GM18520 (cell line): ENCODE results near the gene SLC43A3.
"Not testable (repeated sequence)": the region's sequence is repeated elsewhere in the genome, so short reads cannot be mapped to it uniquely, and the experiment has no call there.

ENCODE experiments used
- ATAC-seq: cut with Tn5 transposase; IDR thresholded peaks from one replicate; pipeline ENCODE4 v1.9.1; 2021; ENCODE audit not compliant: unreplicated experiment

SLC43A3 gene

DNA sequence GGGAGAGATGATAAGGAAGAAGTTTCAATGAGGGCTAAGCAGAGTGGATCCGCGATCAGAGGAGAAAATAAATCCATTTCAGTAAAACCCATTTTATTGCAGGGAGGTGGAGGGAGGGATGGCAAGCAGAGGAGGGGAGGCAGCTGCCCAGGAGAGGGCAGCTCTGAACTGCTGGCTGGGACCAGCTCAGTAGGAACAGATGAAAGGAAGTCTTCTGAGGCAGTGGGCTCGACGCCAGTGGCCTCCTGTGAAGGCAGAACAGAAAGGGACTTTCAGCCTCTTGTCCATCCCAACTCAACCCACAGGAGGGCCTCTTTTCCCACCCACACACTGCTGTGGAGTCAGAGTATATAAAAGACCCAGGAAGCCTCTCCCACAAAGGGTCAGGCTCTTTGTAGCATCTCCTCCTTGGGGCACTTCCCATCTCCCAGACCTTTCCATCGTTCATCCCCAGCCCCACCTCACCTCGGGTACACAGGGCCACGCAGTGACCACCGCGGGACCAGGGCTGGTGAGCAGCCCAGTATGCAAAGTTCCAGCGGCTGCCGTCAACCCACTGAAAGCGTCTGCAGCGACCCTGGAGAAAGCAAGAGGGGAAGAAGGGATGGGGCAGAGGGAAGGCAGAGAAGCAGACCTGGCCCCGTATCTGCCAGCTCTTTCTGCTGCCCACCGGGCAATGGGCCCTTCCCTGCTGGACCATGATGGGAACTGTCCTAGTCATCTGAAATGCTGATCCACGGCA, 39.5 kb downstream of the SLC43A3 start:
- no peak for ATAC-seq

- no peak for ATAC-seq
Observed at GRCh38 chr11:57386178-57386940, 40.6 kb downstream of the SLC43A3 start.

- no peak for ATAC-seq
Observed at GRCh38 chr11:57380975-57381374, 45.9 kb downstream of the SLC43A3 start, which contains the start of gene PRG3. Gene PRG3 (minus strand): TSS chr11:57381150. CDS start chr11:57380708, 442 bp downstream.

GRCh38 chr11:57379732-57380131, 47.2 kb downstream of the SLC43A3 start:
- ATAC-seq: no peak

DNA sequence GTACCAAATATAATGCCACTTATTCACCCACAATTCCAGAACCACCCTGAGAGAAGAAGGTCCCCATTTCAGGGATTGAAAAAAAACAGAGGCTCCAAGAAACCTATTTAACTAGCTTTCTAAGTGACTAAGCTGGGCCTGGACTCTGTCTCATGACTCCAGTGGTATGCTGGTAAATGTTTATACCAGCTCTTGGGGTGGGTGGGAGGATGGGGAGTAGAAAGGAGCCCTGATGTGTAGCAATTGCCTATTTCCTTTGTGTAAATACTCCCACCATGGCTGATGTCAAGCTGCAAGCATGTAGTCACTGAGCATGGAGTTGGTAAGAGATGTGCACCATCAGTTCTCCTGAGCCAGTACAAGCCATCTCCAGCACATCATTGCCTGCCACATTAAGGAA, 48.7 kb downstream of the SLC43A3 start:
- ATAC-seq: no peak

GRCh38 chr11:57377107-57377506, 49.8 kb downstream of the SLC43A3 start:
- no peak for ATAC-seq

GRCh38 chr11:57376095-57377090, 50.5 kb downstream of the SLC43A3 start:
- no peak for ATAC-seq

DNA sequence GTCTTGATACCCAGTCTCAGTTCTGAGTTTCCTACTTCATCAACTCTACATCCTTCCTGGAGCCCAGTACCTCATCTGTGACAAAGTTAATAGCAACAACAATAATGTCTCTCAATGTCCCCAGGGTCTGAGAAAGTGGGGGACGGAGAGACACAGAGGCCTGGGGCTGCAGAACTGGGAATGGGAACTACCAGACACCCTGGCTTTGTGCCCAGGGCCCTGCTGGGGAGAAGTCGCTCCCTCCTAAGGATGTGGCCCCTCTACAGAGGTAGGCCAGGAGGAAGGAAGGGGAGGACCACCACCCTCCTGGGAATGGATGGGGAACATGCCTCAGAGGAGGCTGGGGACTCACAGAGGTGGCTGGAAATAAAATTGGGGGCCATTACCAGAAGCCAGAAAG, 51.4 kb downstream of the SLC43A3 start:
- no peak for ATAC-seq

DNA sequence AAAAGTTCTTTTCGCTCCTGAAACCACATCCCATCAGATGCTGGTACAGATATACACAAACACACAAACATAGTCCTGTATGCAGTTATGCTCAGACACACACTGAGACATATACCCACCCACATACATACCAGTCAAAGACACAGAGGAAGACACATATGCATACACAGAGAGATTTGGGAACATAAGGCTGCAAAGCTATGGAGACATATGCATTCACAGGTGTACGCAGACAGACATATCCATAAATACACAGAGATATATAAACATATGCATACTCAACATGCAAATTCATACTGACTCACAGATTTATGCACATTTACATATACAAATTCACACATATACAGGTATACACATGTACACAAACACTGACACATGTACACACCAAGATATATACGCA, 52.0 kb downstream of the SLC43A3 start:
- no peak for ATAC-seq

DNA sequence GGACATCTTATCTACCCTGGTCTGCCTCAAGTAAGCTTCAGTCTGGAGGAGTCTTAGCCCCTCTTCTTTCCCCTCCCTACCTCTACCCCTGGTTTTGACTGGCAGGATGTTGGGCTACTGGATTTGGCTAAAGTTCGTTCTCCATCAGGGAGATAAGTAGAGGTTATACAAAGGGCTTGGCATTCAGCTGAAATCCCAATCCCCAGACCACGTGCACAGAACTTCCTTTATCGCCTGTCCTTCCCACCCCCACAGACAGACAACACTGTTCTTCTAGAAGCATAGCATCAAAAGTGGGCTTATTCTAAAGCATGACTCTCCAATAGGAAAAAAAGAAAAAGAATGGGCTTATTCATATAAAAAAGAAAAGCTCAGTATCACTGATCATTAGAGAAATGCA, 53.8 kb downstream of the SLC43A3 start:
- ATAC-seq: no peak

GRCh38 chr11:57370941-57371340, 56.0 kb downstream of the SLC43A3 start:
- no peak for ATAC-seq

DNA sequence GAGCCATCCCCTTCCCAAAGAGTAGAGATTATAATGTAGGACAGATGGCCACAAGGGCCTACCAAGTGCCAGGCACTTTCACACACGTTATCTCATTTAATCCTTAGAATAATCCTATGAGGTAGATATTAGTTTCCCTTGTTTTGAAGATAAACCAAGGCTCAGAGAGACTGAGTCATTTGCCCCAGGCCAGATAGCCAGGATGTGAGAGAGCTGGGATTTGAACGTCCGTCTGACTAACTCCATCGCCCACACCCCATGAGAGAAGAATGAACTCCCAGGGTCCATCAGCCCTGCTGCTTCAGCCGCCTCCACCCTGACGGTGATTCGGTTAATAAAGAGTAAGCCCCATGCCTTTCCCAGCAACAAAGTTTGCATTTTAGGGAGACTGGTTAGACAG, 56.7 kb downstream of the SLC43A3 start:
- no peak for ATAC-seq

GRCh38 chr11:57368845-57369232, 58.1 kb downstream of the SLC43A3 start:
- ATAC-seq: no peak

DNA sequence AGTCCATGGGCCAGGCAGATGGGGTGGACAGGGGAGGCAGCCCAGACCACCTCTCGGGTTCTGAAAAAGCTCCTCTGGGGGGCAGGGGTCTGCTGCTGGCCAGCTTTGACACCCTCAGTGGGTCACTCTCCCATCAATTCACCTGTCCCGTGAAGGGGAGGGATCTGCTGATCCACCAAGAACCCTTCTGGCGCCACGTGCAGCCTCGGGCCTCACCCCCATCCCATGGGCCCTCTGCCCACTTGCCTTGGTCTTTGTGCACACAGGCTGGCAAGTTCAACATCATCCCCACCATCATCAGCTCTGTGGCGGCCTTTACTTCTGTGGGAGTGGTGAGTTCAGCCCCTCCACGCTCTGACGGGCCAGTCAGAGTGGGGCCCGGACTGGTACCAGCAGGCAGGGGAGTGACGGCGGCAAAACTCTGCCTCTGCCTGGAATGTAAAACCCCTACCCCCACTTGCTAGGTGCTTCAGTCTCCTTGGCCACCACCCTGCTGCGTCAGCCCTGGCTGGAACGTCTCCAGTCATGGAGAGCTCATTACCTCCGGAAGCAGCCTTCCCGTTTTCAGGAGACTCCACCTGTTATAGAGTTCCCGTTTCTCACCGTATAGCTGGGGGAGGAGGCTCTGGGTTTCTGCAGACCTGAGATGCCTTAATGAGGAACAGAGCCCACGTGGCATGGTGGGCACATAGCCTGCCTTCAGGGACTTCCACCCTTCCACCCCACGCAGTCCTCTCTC, 58.6 kb downstream of the SLC43A3 start:
- no peak for ATAC-seq

DNA sequence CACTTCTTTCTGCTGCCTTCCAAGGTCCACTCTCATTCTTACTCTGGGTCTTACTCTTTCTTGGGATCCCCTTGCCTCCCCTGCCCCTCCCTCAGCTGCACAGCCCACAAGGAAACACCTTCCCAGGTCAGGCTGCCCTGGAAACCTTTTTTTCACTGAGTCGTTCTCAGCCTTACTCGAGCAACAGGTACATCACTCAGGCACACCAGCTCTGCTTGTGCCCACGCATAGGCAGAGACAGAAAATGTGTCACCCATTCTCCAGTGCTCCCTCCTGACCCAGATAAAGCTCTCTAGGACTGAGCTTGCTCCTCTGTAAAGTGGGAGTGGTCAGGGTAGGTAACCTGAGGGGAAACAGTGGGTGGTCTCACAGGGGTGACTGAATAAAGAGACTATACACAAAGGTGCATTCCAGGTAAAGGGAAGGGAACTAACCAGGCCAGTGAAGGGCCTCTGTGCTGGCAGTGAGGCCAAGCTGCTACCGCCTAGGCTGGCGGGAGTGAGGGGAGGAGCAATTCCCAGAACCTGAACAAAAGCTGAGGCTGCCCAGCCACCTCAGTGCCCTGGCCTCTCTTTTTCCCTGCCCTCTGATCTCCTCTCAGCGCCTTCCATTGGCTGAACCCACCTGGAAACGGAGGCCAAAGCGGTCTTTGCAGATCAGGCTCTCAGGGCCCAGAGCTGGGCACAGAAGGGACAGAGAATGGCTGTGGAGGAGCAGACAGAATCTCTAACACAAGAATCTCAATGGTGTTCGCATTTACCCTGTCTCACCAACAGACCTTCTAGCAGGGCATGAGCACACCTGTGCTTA, 61.9 kb downstream of the SLC43A3 start:
- ATAC-seq: no peak

DNA sequence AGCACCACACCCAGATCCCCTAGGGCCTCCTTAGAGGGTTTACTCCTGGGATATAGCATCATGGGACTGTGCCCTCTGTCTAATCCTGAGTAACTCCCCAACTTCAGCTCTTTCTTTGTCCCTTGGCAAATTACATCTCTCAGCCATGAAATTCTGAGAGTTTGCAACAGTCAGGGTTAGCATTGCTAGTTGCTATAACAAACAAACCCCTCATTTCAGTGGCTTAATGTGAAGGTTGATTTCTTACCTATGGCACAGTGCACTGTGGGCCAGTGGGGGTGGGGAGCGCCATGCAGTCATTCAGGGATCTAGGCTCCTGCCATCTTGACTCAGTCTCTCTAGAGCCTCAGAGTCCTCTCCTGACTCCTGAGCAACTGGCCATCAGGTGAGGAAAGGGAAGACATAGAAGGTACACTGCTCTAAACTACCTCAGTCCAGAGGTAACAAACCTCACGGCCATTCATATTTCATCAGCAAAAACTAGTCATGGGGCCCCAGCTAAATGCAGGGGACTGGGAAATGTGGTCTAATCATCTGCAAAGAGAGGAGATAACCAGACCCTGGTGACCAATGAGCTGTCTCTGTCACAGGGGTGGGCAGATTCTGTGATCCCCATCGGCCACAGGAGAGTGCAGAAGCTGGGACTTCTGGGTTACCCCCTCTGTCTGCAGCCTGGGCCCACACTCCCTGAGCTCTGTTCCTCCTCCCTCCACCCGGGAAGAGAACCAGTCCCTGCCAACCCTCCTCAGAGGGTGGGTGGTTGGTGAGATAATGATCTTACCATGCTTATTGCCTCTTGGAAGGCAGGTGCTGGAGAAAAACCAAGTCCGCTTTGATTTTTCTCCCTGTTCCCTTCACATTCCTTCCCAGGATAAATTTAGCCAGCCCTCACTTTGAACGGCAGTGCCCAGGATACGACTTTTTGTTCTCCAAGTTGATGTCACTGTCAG, 63.5 kb downstream of the SLC43A3 start:
- ATAC-seq: no peak

DNA sequence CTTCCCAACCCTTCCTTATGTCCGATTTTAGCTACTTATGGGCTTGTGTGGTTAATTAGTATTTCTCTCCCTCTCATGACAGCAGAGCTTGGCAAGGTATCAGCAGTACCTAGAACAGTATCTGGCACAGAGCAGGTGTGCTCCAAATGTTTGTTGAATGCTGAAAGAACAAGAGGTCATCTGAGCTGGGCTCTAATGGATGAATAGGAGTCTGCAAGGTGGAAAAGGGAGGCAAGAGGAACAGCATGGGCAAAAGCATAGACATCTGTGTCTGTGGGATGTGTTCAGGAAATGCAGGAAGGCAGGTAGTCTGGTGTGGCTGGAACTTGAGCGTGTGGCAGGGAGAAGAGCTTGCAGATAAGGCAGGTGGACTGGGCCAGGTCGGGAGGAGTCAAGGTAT, 65.0 kb downstream of the SLC43A3 start:
- no peak for ATAC-seq

GRCh38 chr11:57361420-57361819, 65.5 kb downstream of the SLC43A3 start:
- ATAC-seq: not testable (repeated sequence)

DNA sequence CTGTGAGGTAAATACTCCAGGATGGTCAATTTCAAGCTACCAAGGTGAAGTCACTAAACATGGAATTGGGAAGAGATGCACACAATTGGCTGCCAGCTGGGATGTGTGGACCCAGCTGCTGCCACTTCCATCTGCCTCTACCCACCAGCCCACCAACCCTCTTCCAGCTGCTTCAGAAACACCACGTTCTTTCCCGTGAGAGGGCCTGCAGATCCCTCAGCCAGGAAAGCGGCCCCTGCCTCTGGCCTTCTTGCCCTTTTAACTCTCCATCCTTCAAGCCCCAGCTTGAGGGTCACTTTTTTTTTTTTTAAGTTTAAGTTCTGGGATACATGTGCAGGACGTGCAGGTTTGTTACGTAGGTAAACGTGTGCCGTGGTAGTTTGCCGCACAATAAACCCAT, 65.9 kb downstream of the SLC43A3 start:
- no peak for ATAC-seq
